ENCODE results near the gene PGA5.

Gene PGA5

GRCh38 chr11:61267437-61267841 lies 26.5 kb downstream of the PGA5 start:
- H3K4me1 Mint-ChIP-seq (ENCODE audit: low read depth): no peaks in the 10 kb centered on the region
- H3K36me3 Mint-ChIP-seq (ENCODE audit: low read depth): no peaks in the 10 kb centered on the region
- no peak overlapping the region for H3K27ac Mint-ChIP-seq
- intact Hi-C loops (cut with micrococcal nuclease): no loop called here
- H3K9me3 Mint-ChIP-seq: no peaks in the 10 kb centered on the region
- no peak overlapping the region for H3K4me3 Mint-ChIP-seq
- peaks cover 1% of the 10 kb centered on the region for H3K27me3 Mint-ChIP-seq

- Mint-ChIP-seq H3K27ac (no peak overlapping the region), H3K4me3 (no peak overlapping the region), H3K36me3 (ENCODE audit: low read depth) (no peaks in the 10 kb centered on the region), H3K9me3 (no peaks in the 10 kb centered on the region), H3K27me3 (peaks cover 1% of the 10 kb centered on the region), H3K4me1 (ENCODE audit: low read depth) (no peaks in the 10 kb centered on the region)
- intact Hi-C loops (cut with micrococcal nuclease): no loop called here
Measured at GRCh38 chr11:61268588-61269250, 27.7 kb downstream of the PGA5 start.

- H3K4me3 Mint-ChIP-seq: no peak overlapping the region
- intact Hi-C loops (cut with micrococcal nuclease): no loop called here
- H3K27me3 Mint-ChIP-seq: peaks cover 1% of the 10 kb centered on the region
- H3K27ac Mint-ChIP-seq: no peak overlapping the region
- no peaks in the 10 kb centered on the region for H3K4me1 Mint-ChIP-seq (ENCODE audit: low read depth)
- no peaks in the 10 kb centered on the region for H3K9me3 Mint-ChIP-seq
- no peaks in the 10 kb centered on the region for H3K36me3 Mint-ChIP-seq (ENCODE audit: low read depth)
Measured at GRCh38 chr11:61270354-61271076, 29.5 kb downstream of the PGA5 start.

- intact Hi-C loops (cut with micrococcal nuclease): no loop called here
- peaks cover 4% of the 10 kb centered on the region for H3K27me3 Mint-ChIP-seq
- H3K9me3 Mint-ChIP-seq: no peaks in the 10 kb centered on the region
- H3K4me1 Mint-ChIP-seq (ENCODE audit: low read depth): no peaks in the 10 kb centered on the region
- H3K4me3 Mint-ChIP-seq: no peak overlapping the region
- no peak overlapping the region for H3K27ac Mint-ChIP-seq
- no peaks in the 10 kb centered on the region for H3K36me3 Mint-ChIP-seq (ENCODE audit: low read depth)
Measured at GRCh38 chr11:61272731-61273130, 31.8 kb downstream of the PGA5 start.

GRCh38 chr11:61273178-61274078 lies 32.5 kb downstream of the PGA5 start:
- no peak overlapping the region for H3K27ac Mint-ChIP-seq

GRCh38 chr11:61274084-61274483 lies 33.1 kb downstream of the PGA5 start:
- no peak overlapping the region for H3K4me3 Mint-ChIP-seq
- H3K36me3 Mint-ChIP-seq (ENCODE audit: low read depth): no peaks in the 10 kb centered on the region
- intact Hi-C loops (cut with micrococcal nuclease): no loop called here
- no peaks in the 10 kb centered on the region for H3K4me1 Mint-ChIP-seq (ENCODE audit: low read depth)
- no peak overlapping the region for H3K27ac Mint-ChIP-seq
- peaks cover 6% of the 10 kb centered on the region for H3K27me3 Mint-ChIP-seq
- H3K9me3 Mint-ChIP-seq: no peaks in the 10 kb centered on the region

More at GRCh38 chr11:61273178-61274078, 32.5 kb downstream of the PGA5 start:
- no peak overlapping the region for H3K4me3 Mint-ChIP-seq
- no peaks in the 10 kb centered on the region for H3K36me3 Mint-ChIP-seq (ENCODE audit: low read depth)
- no peaks in the 10 kb centered on the region for H3K9me3 Mint-ChIP-seq
- H3K4me1 Mint-ChIP-seq (ENCODE audit: low read depth): no peaks in the 10 kb centered on the region
- intact Hi-C loops (cut with micrococcal nuclease): no loop called here
- peaks cover 7% of the 10 kb centered on the region for H3K27me3 Mint-ChIP-seq

- H3K36me3 Mint-ChIP-seq (ENCODE audit: low read depth): no peaks in the 10 kb centered on the region
- peaks cover 6% of the 10 kb centered on the region for H3K27me3 Mint-ChIP-seq
- H3K27ac Mint-ChIP-seq: no peak overlapping the region
- intact Hi-C loops (cut with micrococcal nuclease): no loop called here
- H3K4me3 Mint-ChIP-seq: no peak overlapping the region
- H3K9me3 Mint-ChIP-seq: no peaks in the 10 kb centered on the region
- H3K4me1 Mint-ChIP-seq (ENCODE audit: low read depth): no peaks in the 10 kb centered on the region
Measured at GRCh38 chr11:61275191-61275590, 34.2 kb downstream of the PGA5 start.

GRCh38 chr11:61277186-61278000 lies 36.4 kb downstream of the PGA5 start:
- H3K4me3 Mint-ChIP-seq: no peak overlapping the region
- H3K9me3 Mint-ChIP-seq: no peaks in the 10 kb centered on the region
- no peak overlapping the region for H3K27ac Mint-ChIP-seq
- intact Hi-C loops (cut with micrococcal nuclease): no loop called here
- H3K27me3 Mint-ChIP-seq: peaks cover 12% of the 10 kb centered on the region
- peaks cover 5% of the 10 kb centered on the region for H3K4me1 Mint-ChIP-seq (ENCODE audit: low read depth)
- H3K36me3 Mint-ChIP-seq (ENCODE audit: low read depth): no peaks in the 10 kb centered on the region

- no peaks in the 10 kb centered on the region for H3K9me3 Mint-ChIP-seq
- H3K27me3 Mint-ChIP-seq: peaks cover 14% of the 10 kb centered on the region
- no peak overlapping the region for H3K27ac Mint-ChIP-seq
- H3K4me1 Mint-ChIP-seq (ENCODE audit: low read depth): peaks cover 5% of the 10 kb centered on the region
- no peak overlapping the region for H3K4me3 Mint-ChIP-seq
- intact Hi-C loops (cut with micrococcal nuclease): no loop called here
- no peaks in the 10 kb centered on the region for H3K36me3 Mint-ChIP-seq (ENCODE audit: low read depth)
Measured at GRCh38 chr11:61278001-61278470, 37.1 kb downstream of the PGA5 start.

- H3K36me3 Mint-ChIP-seq (ENCODE audit: low read depth): no peaks in the 10 kb centered on the region
- H3K4me1 Mint-ChIP-seq (ENCODE audit: low read depth): peaks cover 5% of the 10 kb centered on the region
- no peak overlapping the region for H3K4me3 Mint-ChIP-seq
- peaks cover 17% of the 10 kb centered on the region for H3K27me3 Mint-ChIP-seq
- H3K27ac Mint-ChIP-seq: no peak overlapping the region
- intact Hi-C loops (cut with micrococcal nuclease): no loop called here
- H3K9me3 Mint-ChIP-seq: no peaks in the 10 kb centered on the region
Measured at GRCh38 chr11:61279934-61280659, 39.1 kb downstream of the PGA5 start.

- Mint-ChIP-seq H3K4me3 (no peak overlapping the region), H3K36me3 (ENCODE audit: low read depth) (no peaks in the 10 kb centered on the region), H3K27me3 (peaks cover 18% of the 10 kb centered on the region), H3K4me1 (ENCODE audit: low read depth) (peaks cover 5% of the 10 kb centered on the region), H3K27ac (no peak overlapping the region), H3K9me3 (no peaks in the 10 kb centered on the region)
- intact Hi-C loops (cut with micrococcal nuclease): no loop called here
Measured at GRCh38 chr11:61280883-61281580, 40.1 kb downstream of the PGA5 start.

GRCh38 chr11:61281581-61282250 lies 40.7 kb downstream of the PGA5 start:
- peaks cover 16% of the 10 kb centered on the region for H3K27me3 Mint-ChIP-seq
- H3K4me1 Mint-ChIP-seq (ENCODE audit: low read depth): peaks cover 5% of the 10 kb centered on the region
- no peak overlapping the region for H3K4me3 Mint-ChIP-seq
- intact Hi-C loops (cut with micrococcal nuclease): no loop called here
- H3K36me3 Mint-ChIP-seq (ENCODE audit: low read depth): no peaks in the 10 kb centered on the region
- H3K9me3 Mint-ChIP-seq: no peaks in the 10 kb centered on the region
- H3K27ac Mint-ChIP-seq: no peak overlapping the region
